Measurements from ENCODE around the gene LILRB2. TPM values are rescaled to one million over a fixed set of nuclear protein-coding genes. Genes with fewer than 3 reads are reported as not detected.

The LILRB2 gene
- total RNA-seq (2022; extraction: Qiagen RNA extraction; ENCODE audit: low read depth), result 0.06 to 0.24 TPM (median 0.12 TPM) in 4 of 5 replicates, not detected in the other

DNA sequence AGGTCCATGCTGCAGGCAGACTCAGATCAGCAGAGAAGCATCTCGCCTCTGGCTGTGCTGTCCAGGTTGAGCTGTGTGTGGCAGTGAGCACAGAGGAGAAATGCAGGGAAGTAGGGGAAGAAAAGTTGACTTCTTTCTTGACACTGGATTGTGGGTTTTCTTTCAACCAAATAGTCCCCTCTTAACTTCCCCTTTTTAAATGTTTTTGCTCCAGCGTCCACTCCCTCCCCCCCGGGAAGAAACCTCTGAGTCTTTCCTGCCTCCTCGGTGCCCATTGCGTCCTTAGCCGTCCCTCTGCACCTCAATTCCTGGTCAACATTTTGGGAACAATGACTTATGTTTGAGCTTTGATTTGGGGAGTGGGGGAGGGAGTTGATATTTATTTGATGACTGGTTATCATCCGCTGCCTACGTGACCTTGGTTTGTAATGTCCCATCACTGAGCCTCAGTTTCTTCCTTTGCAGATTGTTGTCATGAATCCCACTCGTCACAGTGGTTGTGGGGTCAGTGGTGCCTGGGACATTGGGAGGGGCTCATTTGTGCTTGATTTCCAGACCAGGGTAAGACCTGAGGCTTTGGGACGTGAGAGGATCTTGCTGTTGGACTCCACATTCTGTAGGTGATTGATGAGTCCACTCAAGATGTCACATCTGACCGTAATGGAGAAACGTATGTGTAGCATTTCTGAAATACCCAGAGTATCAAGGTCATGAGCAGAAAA, at the start of gene LILRB2:
Gene LILRB2, minus strand, starts transcription at position 104 of the 722 bp plus-strand sequence. CDS start 614 bp downstream, outside the sequence.

DNA sequence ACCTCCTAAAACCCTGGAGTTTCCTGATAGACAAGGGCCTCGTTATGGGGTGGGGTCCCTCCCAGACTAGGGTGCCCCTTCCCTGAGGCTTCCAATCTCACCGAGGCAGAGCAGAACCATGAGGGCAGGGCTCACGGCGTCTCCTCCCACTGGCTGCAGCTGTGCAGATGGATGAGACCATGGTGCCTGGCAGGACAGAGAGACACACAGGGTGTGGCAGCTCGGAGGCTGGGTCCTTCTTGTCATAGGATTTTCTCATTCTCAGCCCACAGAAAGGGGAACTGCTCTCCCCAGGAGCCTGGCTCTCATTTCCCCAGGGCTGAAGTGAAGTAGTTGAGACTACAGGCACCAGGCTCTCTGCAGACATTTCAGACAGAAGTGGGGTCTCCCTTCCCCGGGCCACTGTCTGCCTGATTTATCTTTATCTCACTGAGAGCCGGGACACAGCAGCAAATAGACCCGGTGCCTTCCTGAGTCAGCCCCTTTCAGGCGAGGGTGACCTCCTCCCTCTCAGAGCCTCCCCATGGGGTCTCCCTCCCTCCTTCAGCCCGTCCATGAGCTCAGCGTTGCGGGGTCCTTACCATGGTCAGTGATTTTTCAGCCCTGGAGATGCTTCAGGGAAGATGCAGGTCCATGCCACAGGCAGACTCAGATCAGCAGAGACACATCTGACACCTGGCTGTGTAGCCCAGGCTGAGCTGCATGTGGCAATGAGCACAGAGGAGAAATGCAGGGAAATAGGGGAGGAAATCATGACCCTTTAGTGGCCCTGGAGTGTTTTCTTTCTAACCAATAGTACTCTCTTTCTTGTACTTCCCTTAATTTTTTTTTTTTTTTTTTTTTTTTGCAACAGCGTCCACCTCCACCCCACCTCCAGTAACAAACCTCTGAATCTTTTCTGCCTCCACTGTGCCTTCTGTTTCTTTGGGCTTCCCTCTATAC, 31.8 kb upstream of the LILRB2 start, which contains the start of gene LILRA5:
Gene LILRA5, minus strand, starts transcription at position 731 of the 942 bp plus-strand sequence. Its CDS starts 147 bp downstream, at position 584.

DNA sequence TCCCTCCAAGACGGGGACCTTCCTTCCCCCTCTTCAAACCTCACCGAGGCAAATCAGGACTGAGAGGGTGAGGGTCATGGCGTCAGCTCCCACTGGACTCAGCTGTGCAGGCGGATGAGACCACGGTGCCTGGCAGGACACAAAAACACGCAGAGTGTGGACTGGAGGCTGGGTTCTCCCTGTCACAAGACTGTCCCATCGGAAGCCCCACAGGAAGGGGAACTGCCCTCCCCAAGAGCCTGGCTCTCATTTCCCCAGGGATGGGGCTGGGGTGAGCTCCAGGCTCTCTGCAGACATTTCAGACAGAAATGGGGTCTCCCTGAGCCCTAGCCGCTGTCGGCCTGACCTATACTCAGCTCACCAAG, 23.8 kb downstream of the LILRB2 start, which contains the start of gene LILRB5:
Gene LILRB5, minus strand, starts transcription at position 158 of the 365 bp plus-strand sequence. Its CDS starts 80 bp downstream, at position 78.

DNA sequence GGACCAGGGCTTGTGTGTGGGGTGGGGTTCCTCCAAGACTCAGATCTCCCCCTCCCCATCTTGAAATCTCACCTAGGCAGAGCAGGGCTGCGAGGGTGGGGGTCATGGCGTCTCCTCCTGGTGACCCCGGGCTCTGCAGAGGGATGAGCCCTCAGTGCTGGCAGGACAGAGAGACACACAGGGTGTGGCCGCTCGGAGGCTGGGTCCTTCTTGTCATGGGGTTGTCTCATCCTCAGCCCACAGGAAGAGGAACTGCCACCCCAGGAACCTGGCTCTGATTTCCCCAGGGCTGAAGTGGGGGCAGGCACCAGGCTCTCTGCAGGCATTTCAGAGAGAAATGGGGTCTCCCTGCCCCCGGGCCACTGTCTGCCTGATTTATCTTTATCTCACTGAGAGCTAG, 38.3 kb downstream of the LILRB2 start, which contains the start of gene LILRA6:
Gene LILRA6, minus strand, starts transcription at position 145 of the 400 bp plus-strand sequence.

Other genes with a start within 250 kb of the LILRB2 start
- 0.27 to 1.5 TPM (median 0.47 TPM) in 5 replicates for gene VSTM1, start 217.2 kb downstream of the LILRB2 start, total RNA-seq (2022; extraction: Qiagen RNA extraction; ENCODE audit: low read depth)
- not detected in 5 replicates for gene TARM1, start 199.7 kb downstream of the LILRB2 start, total RNA-seq (2022; extraction: Qiagen RNA extraction; ENCODE audit: low read depth)
- gene OSCAR, start 180.3 kb downstream of the LILRB2 start, total RNA-seq (2022; extraction: Qiagen RNA extraction; ENCODE audit: low read depth), result 0.17 to 0.44 TPM (median 0.23 TPM) in 5 replicates
- gene NDUFA3, start 178.3 kb downstream of the LILRB2 start, total RNA-seq (2022; extraction: Qiagen RNA extraction; ENCODE audit: low read depth), result 196 to 262 TPM (median 224 TPM) in 5 replicates
- 19.1 to 23.8 TPM (median 20.9 TPM) in 5 replicates for gene TFPT, start 165.5 kb downstream of the LILRB2 start, total RNA-seq (2022; extraction: Qiagen RNA extraction; ENCODE audit: low read depth)
- 104 to 119 TPM (median 115 TPM) in 5 replicates for gene PRPF31, start 165.4 kb downstream of the LILRB2 start, total RNA-seq (2022; extraction: Qiagen RNA extraction; ENCODE audit: low read depth)
- 44.4 to 68.3 TPM (median 63.5 TPM) in 5 replicates for gene CNOT3, start 143.3 kb downstream of the LILRB2 start, total RNA-seq (2022; extraction: Qiagen RNA extraction; ENCODE audit: low read depth)
- gene LENG1, start 121.4 kb downstream of the LILRB2 start, total RNA-seq (2022; extraction: Qiagen RNA extraction; ENCODE audit: low read depth), result 7.3 to 9.1 TPM (median 8.1 TPM) in 5 replicates
- gene TMC4, start 108.0 kb downstream of the LILRB2 start, total RNA-seq (2022; extraction: Qiagen RNA extraction; ENCODE audit: low read depth), result 0.53 to 1.7 TPM (median 0.91 TPM) in 5 replicates
- gene MBOAT7, start 91.5 kb downstream of the LILRB2 start, total RNA-seq (2022; extraction: Qiagen RNA extraction; ENCODE audit: low read depth), result 115 to 158 TPM (median 153 TPM) in 5 replicates
- 86.6 to 131 TPM (median 124 TPM) in 5 replicates for gene TSEN34, start 89.8 kb downstream of the LILRB2 start, total RNA-seq (2022; extraction: Qiagen RNA extraction; ENCODE audit: low read depth)
- 2,157 to 2,797 TPM (median 2,191 TPM) in 5 replicates for gene RPS9, start 80.3 kb downstream of the LILRB2 start, total RNA-seq (2022; extraction: Qiagen RNA extraction; ENCODE audit: low read depth)
- 0.20 to 0.59 TPM (median 0.31 TPM) in 5 replicates for gene LILRB3, start 58.1 kb downstream of the LILRB2 start, total RNA-seq (2022; extraction: Qiagen RNA extraction; ENCODE audit: low read depth)
- not detected in 5 replicates for gene LILRA6, start 38.3 kb downstream of the LILRB2 start, total RNA-seq (2022; extraction: Qiagen RNA extraction; ENCODE audit: low read depth)
- 0.05 to 0.15 TPM (median 0.05 TPM) in 4 of 5 replicates, not detected in the other for gene LILRB5, start 23.8 kb downstream of the LILRB2 start, total RNA-seq (2022; extraction: Qiagen RNA extraction; ENCODE audit: low read depth)
- gene LILRA5, start 32.1 kb upstream of the LILRB2 start, total RNA-seq (2022; extraction: Qiagen RNA extraction; ENCODE audit: low read depth), result not detected in 5 replicates
- not detected in 5 replicates for gene LILRA4, start 58.1 kb upstream of the LILRB2 start, total RNA-seq (2022; extraction: Qiagen RNA extraction; ENCODE audit: low read depth)
- 0.18 TPM in 1 of 5 replicates, not detected in the others for gene LAIR1, start 83.8 kb upstream of the LILRB2 start, total RNA-seq (2022; extraction: Qiagen RNA extraction; ENCODE audit: low read depth)
- gene TTYH1, start 134.4 kb upstream of the LILRB2 start, total RNA-seq (2022; extraction: Qiagen RNA extraction; ENCODE audit: low read depth), result 0.21 to 0.30 TPM (median 0.25 TPM) in 4 of 5 replicates, not detected in the other
- 78.1 to 131 TPM (median 107 TPM) in 5 replicates for gene LENG8, start 168.1 kb upstream of the LILRB2 start, total RNA-seq (2022; extraction: Qiagen RNA extraction; ENCODE audit: low read depth)
- 4.8 to 6.6 TPM (median 6.4 TPM) in 5 replicates for gene LENG9, start 182.7 kb upstream of the LILRB2 start, total RNA-seq (2022; extraction: Qiagen RNA extraction; ENCODE audit: low read depth)
- gene CDC42EP5, start 192.2 kb upstream of the LILRB2 start, total RNA-seq (2022; extraction: Qiagen RNA extraction; ENCODE audit: low read depth), result 0.17 to 0.36 TPM in 2 of 5 replicates, not detected in the others
- gene LAIR2, start 221.7 kb upstream of the LILRB2 start, total RNA-seq (2022; extraction: Qiagen RNA extraction; ENCODE audit: low read depth), result not detected in 5 replicates

Measured in A549 treated with GW870086 at 1 μM for 4 hours (cell line).